ENCODE results near the gene BMERB1. TPM values are rescaled to one million over a fixed set of nuclear protein-coding genes. Genes with fewer than 3 reads are reported as not detected.
A peak's percentile ranks its signal among the peaks of the same experiment; 100 is the strongest.

BMERB1 gene
- total RNA-seq, 1 experiment from 2014 or later, result 80.0 TPM

DNA sequence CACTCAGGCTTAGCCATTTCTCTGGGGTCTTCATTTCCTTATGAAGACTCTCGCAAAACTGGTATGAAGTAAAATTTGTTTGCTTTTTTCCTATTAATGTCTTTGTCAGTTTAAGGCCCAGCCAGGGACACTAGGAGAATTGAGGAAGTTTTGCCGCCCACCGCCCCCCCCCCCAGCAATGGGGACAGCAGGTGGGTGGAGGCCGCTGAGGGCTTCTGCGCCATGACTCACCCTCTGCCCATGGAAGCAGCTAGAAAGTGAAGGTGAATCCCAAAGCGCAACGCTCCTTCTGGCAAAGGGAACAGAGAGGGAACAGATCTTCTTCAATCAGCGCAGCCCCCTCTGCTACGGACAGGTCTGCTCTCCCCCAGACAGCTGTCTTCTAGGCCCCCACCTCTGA, 158.8 kb downstream of the BMERB1 start:
- Histone ChIP-seq H3K9me3 (ENCODE audit: control insufficient read depth, insufficient read depth, low read depth, low read length) (peaks cover 8% of the 10 kb centered on the region; the same call in 1 of the 2 replicates), H3K4me3 (ENCODE audit: low read depth in 2 of 2, low read length in 2 of 2) (no peak overlapping the region), H3K4me1 (ENCODE audit: control insufficient read depth, insufficient read depth, low read length) (peaks cover 29% of the 10 kb centered on the region), H3K27me3 (ENCODE audit: control insufficient read depth, insufficient read depth, low read length) (no peaks in the 10 kb centered on the region), H3K27ac (ENCODE audit: low read length) (peak overlapping the region; percentile 74), H3K36me3 (ENCODE audit: control insufficient read depth, insufficient read depth, low read length) (peaks cover 3% of the 10 kb centered on the region)
- TF ChIP-seq, protein P1, sequence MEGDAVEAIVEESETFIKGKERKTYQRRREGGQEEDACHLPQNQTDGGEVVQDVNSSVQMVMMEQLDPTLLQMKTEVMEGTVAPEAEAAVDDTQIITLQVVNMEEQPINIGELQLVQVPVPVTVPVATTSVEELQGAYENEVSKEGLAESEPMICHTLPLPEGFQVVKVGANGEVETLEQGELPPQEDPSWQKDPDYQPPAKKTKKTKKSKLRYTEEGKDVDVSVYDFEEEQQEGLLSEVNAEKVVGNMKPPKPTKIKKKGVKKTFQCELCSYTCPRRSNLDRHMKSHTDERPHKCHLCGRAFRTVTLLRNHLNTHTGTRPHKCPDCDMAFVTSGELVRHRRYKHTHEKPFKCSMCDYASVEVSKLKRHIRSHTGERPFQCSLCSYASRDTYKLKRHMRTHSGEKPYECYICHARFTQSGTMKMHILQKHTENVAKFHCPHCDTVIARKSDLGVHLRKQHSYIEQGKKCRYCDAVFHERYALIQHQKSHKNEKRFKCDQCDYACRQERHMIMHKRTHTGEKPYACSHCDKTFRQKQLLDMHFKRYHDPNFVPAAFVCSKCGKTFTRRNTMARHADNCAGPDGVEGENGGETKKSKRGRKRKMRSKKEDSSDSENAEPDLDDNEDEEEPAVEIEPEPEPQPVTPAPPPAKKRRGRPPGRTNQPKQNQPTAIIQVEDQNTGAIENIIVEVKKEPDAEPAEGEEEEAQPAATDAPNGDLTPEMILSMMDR (IDR thresholded peaks at IDR 0.05), result no peak
- no peak for TF ChIP-seq REST (IDR thresholded peaks at IDR 0.05; ENCODE audit: insufficient read depth in 1 of 2, low read depth in 2 of 2, low read length in 1 of 2)
- TF ChIP-seq SIN3A (IDR thresholded peaks at IDR 0.05; ENCODE audit: borderline replicate concordance, insufficient read depth, low read depth, low read length), result no peak
- TF ChIP-seq TCF7L2 (IDR thresholded peaks at IDR 0.05; ENCODE audit: low read depth, low read length), result no peak
- TF ChIP-seq POLR2AphosphoS5 (IDR thresholded peaks at IDR 0.05; ENCODE audit: low read depth, low read length), result no peak
- no TSS peak for BruUV-seq (replicated peaks)
- ATAC-seq (no peak), DNase-seq (ENCODE audit: low read depth, low spot score) (no peak)
- intact Hi-C loops (cut with micrococcal nuclease; ENCODE audit: unreplicated experiment) (loop anchor here (5.0 to 10.0 kb wide), 2 partner anchors 49 to 158 kb away; partner anchors contain the start of genes BMERB1 and MARF1), in situ Hi-C loops (cut with HindIII; ENCODE audit: low pct_unique_long_range_greater_than_20kb, low sequenced_read_pairs) (no loop called here)
- ChIA-PET CTCF (no interaction called here), POLR2A (no interaction called here)

DNA sequence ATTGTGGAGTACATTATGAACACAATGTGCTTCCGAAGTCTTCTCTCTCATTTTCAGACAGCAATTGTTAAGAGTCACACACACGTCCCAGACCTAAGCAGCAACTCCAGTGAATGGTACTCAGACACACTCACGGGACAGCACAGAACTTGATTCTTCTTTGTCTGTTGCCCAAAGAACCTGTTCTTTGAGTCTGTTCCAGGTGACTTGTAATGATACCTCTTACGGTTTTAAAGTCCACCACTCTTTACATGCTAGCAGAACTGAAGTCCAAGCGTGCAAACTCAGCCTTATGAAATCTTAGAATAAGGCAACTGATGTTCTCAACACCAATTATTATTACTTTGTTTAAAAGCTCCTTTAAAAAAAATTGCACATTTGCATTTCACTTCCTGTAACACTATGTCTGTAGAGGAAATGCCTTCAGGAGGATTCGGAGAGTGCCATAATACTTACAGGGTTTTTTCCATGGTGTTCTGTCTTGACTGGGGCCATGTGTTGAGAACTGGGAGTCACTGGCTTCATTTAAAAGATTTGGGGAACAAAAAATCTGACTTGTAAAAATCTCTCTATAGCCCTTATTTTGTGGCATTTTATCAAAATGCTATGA, 160.4 kb downstream of the BMERB1 start:
- intact Hi-C loops (cut with micrococcal nuclease; ENCODE audit: unreplicated experiment), result loop anchor here (5.0 to 10.0 kb wide), 2 partner anchors 47 to 160 kb away; partner anchors contain the start of genes BMERB1 and MARF1
- no peak for ATAC-seq
- H3K4me1 ChIP-seq (ENCODE audit: control insufficient read depth, insufficient read depth, low read length), result peaks cover 25% of the 10 kb centered on the region
- no peak overlapping the region for H3K4me3 ChIP-seq (ENCODE audit: low read depth in 2 of 2, low read length in 2 of 2)
- no peak for DNase-seq (ENCODE audit: low read depth, low spot score)
- TF ChIP-seq TCF7L2 (IDR thresholded peaks at IDR 0.05; ENCODE audit: low read depth, low read length), result no peak
- TF ChIP-seq REST (IDR thresholded peaks at IDR 0.05; ENCODE audit: insufficient read depth in 1 of 2, low read depth in 2 of 2, low read length in 1 of 2), result no peak
- TF ChIP-seq, protein P1 (IDR thresholded peaks at IDR 0.05), result no peak
- TF ChIP-seq SIN3A (IDR thresholded peaks at IDR 0.05; ENCODE audit: borderline replicate concordance, insufficient read depth, low read depth, low read length), result no peak
- TF ChIP-seq POLR2AphosphoS5 (IDR thresholded peaks at IDR 0.05; ENCODE audit: low read depth, low read length), result no peak
- CTCF ChIA-PET, result no interaction called here
- POLR2A ChIA-PET, result no interaction called here
- in situ Hi-C loops (cut with HindIII; ENCODE audit: low pct_unique_long_range_greater_than_20kb, low sequenced_read_pairs), result loop anchor here (5.0 kb wide), 1 partner anchor 88 kb away; no protein-coding TSS in a partner anchor
- BruUV-seq (replicated peaks), result no TSS peak
- H3K27me3 ChIP-seq (ENCODE audit: control insufficient read depth, insufficient read depth, low read length), result no peaks in the 10 kb centered on the region
- H3K36me3 ChIP-seq (ENCODE audit: control insufficient read depth, insufficient read depth, low read length), result peaks cover 3% of the 10 kb centered on the region
- H3K27ac ChIP-seq (ENCODE audit: low read length), result peak overlapping the region; percentile 74
- H3K9me3 ChIP-seq (ENCODE audit: control insufficient read depth, insufficient read depth, low read depth, low read length), result no peaks in the 10 kb centered on the region; the same call in 1 of the 2 replicates
